ENCODE data around the gene IKBIP.
"Not testable (repeated sequence)": the region's sequence is repeated elsewhere in the genome, so short reads cannot be mapped to it uniquely, and the experiment has no call there.

The IKBIP gene

GRCh38 chr12:98637068-98637467 is 7.5 kb downstream of the IKBIP start:
- DNase-seq (ENCODE audit: low read depth in 2 of 2), result no peak

- DNase-seq (ENCODE audit: low read depth in 2 of 2), result no peak
Measured at GRCh38 chr12:98635657-98636323, 8.8 kb downstream of the IKBIP start.

GRCh38 chr12:98618952-98619351 is 25.6 kb downstream of the IKBIP start:
- DNase-seq (ENCODE audit: low read depth in 2 of 2), result no peak

- no peak for DNase-seq (ENCODE audit: low read depth in 2 of 2)
Measured at GRCh38 chr12:98612696-98613334, 31.8 kb downstream of the IKBIP start.

- no peak for DNase-seq (ENCODE audit: low read depth in 2 of 2)
Measured at GRCh38 chr12:98610596-98610995, 34.0 kb downstream of the IKBIP start.

GRCh38 chr12:98606359-98606988 is 38.1 kb downstream of the IKBIP start:
- no peak for DNase-seq (ENCODE audit: low read depth in 2 of 2)

GRCh38 chr12:98601924-98602323 is 42.7 kb downstream of the IKBIP start:
- no peak for DNase-seq (ENCODE audit: low read depth in 2 of 2)

- not testable (repeated sequence) for DNase-seq (ENCODE audit: low read depth in 2 of 2)
Measured at GRCh38 chr12:98597313-98597712, 47.3 kb downstream of the IKBIP start.

GRCh38 chr12:98595243-98595988 is 49.2 kb downstream of the IKBIP start:
- DNase-seq (ENCODE audit: low read depth in 2 of 2), result peak in 1 of 2 donors; percentile 11

GRCh38 chr12:98594050-98594835 is 50.3 kb downstream of the IKBIP start:
- peak in 1 of 2 donors; percentile 16 for DNase-seq (ENCODE audit: low read depth in 2 of 2)

- DNase-seq (ENCODE audit: low read depth in 2 of 2), result peak; percentile 90
Measured at GRCh38 chr12:98593351-98594049, 51.1 kb downstream of the IKBIP start, which contains the start of gene SLC25A3. Gene SLC25A3, plus strand, starts transcription at chr12:98593686. Its CDS starts 293 bp downstream, at chr12:98593979.

GRCh38 chr12:98592825-98593322 is 51.7 kb downstream of the IKBIP start:
- DNase-seq (ENCODE audit: low read depth in 2 of 2), result no peak

GRCh38 chr12:98591209-98591608 is 53.4 kb downstream of the IKBIP start:
- DNase-seq (ENCODE audit: low read depth in 2 of 2), result no peak

- DNase-seq (ENCODE audit: low read depth in 2 of 2), result no peak
Measured at GRCh38 chr12:98587084-98587483, 57.5 kb downstream of the IKBIP start.

GRCh38 chr12:98582093-98582492 is 62.5 kb downstream of the IKBIP start:
- DNase-seq (ENCODE audit: low read depth in 2 of 2), result no peak

- DNase-seq (ENCODE audit: low read depth in 2 of 2), result no peak
Measured at GRCh38 chr12:98581101-98581500, 63.5 kb downstream of the IKBIP start.

GRCh38 chr12:98580695-98581094 is 63.9 kb downstream of the IKBIP start:
- DNase-seq (ENCODE audit: low read depth in 2 of 2), result no peak

- DNase-seq (ENCODE audit: low read depth in 2 of 2), result no peak
Measured at GRCh38 chr12:98579835-98580234, 64.8 kb downstream of the IKBIP start.

- DNase-seq (ENCODE audit: low read depth in 2 of 2), result no peak
Measured at GRCh38 chr12:98579347-98579746, 65.2 kb downstream of the IKBIP start.

- no peak for DNase-seq (ENCODE audit: low read depth in 2 of 2)
Measured at GRCh38 chr12:98578821-98579220, 65.8 kb downstream of the IKBIP start.

- no peak for DNase-seq (ENCODE audit: low read depth in 2 of 2)
Measured at GRCh38 chr12:98578392-98578791, 66.2 kb downstream of the IKBIP start.
